Endothelial cell of hepatic sinusoid (primary cell): ENCODE results near the gene CHD6.

Experiments
- in situ Hi-C: cut with HindIII; loops from 2 replicates; pipeline ENCODE4 v1.10.0; 2017; ENCODE audit warnings: low sequenced_read_pairs

Gene CHD6

DNA sequence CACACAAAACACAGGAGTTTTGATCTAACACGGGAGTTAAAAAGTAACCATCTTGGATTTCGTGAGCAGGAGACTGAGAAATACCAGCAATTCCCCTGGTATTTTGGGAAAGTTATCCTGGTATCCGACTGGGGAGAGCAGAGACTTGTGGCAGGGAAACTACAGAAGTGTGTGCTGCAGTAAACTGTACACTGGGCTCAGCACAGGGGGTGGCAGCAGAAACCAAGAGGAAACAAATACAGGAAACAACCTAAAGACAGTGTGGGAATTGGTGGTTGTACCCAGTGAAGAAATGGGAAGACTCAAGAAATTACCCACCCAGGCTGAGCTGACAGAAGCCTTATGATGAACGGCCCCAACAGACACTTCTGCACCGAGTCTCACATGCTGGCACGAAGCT is 109.8 kb downstream of the CHD6 start:
- in situ Hi-C loops = no loop called here

GRCh38 chr20:41507851-41508250 is 110.3 kb downstream of the CHD6 start:
- in situ Hi-C loops = no loop called here

- in situ Hi-C loops = no loop called here
These were observed 110.7 kb downstream of the CHD6 start for GRCh38 chr20:41507436-41507835.

- in situ Hi-C loops = no loop called here
These were observed 111.8 kb downstream of the CHD6 start for GRCh38 chr20:41506192-41506915.

DNA sequence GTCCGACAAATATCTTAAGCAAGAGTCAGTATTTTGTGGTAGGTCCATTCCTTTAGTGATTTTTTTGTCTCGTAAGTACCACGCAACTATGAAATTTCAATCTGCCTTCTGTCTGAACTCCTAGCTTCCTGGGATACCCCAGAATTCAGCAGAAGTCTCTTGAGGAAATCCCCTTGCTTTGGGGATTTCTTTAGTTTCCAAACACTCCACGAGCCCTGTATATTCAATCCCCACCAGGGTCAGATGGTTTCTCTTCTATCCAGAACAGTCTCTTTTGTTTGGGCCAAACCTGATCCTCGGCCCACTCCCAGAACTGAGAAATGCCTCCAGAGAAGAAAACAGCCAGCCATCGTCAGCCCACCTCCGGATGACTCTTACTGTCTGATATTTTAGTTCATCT is 113.0 kb downstream of the CHD6 start:
- in situ Hi-C loops = no loop called here

GRCh38 chr20:41501376-41501775 is 116.8 kb downstream of the CHD6 start:
- in situ Hi-C loops = no loop called here

DNA sequence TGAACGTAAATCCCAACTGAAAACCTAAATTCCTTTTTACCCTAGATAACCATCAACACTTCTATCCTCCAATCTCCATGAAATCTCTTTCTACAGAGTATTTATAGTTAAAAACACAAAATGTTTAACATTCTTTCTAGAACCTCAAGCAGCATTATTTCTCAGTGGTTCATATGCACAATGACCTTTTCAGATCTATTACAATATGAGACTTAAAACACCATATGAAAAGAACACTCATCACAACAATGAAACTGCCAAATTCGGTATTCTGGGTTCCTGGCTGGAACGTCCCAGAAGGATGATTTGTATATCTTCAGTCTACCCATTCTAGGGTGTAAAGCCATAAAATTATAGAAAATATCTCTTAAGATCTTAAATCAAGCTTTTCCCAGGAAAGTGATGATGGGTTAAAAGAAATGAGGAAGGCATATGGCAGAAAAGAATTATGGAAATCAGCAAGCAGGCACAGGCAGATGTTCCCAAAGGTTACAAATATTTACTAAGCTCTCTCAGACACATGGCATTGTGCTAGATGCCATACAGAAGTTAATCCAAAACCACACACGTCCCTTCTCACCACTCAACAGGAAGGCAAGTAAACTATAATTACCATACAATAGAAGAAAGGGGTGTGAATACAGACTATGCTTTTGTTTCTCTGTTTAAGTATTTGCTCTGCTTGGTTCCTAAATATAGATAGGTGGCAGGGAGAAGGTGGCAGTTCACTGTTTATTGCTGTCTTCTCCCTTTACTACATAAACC is 118.0 kb downstream of the CHD6 start:
- in situ Hi-C loops = no loop called here

DNA sequence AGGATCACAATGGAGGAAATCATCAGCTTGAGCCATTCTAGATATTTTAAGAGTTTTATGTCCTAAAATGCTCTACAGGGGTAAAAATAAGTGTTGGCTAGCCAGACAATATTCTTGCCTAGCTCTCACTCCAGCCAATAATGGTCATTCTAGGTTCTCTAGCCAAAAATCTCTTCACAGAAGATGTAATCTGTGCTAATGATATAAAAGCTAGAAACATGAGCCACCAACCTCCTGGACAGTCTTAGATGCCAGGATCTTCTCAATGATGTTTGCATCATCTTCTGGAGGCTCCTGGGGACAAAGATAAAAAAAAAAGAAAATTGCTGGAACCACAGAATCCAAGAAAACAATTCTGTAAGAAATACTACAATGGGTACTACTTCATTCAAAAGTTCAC is 119.1 kb downstream of the CHD6 start:
- in situ Hi-C loops = no loop called here

DNA sequence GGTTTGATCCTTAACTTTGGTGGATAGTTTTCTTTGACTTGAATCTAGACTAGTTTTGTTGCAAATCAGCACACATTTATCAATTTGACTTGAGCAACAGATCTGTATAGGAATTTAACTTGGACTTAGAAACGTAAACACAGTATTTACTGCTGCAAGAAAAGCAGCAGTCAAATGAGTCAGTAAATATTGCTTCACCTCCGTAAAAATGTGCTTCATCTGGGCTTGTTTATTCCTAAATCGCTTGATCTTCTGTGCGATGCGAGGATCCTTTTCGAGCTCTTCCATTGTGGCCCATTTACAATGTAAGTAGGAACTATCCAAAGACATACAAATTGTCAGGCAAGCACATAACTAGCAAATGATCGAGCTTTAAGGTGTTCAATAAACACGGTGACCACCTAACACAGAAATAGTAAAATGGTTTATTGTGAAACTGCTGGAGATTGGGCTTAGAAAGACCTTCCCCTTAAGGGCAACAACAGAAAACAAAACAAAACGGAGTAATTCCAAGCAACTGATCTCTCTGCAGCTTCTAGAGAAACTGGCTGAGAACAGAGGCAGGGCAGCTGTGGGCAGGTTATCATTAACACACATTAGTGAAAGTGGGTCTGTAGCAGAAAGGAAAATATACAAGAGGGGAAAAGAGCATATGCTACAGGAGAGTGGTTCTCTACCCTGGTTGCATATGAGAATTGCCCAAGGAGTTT is 120.8 kb downstream of the CHD6 start:
- in situ Hi-C loops = no loop called here

DNA sequence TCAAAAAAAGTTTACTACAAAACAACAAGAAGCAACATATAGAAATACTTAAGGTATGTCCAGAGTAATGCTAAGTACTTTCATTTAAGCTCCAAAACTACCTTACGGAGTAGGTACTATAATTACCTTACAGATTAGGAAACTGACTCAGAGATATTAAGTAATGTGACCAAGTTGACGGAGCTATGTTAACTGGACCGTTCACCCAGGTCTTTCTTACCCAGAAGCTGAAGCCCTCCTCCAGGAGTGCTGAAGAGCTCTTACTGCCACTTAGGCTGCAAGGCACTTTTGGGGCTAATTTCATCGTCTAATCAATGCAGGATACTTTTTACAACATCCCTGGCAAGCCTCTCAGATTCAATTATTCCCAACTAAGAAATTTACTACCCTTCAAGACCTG is 123.7 kb downstream of the CHD6 start:
- in situ Hi-C loops = no loop called here

GRCh38 chr20:41483553-41483930 is 134.6 kb downstream of the CHD6 start:
- in situ Hi-C loops = no loop called here

DNA sequence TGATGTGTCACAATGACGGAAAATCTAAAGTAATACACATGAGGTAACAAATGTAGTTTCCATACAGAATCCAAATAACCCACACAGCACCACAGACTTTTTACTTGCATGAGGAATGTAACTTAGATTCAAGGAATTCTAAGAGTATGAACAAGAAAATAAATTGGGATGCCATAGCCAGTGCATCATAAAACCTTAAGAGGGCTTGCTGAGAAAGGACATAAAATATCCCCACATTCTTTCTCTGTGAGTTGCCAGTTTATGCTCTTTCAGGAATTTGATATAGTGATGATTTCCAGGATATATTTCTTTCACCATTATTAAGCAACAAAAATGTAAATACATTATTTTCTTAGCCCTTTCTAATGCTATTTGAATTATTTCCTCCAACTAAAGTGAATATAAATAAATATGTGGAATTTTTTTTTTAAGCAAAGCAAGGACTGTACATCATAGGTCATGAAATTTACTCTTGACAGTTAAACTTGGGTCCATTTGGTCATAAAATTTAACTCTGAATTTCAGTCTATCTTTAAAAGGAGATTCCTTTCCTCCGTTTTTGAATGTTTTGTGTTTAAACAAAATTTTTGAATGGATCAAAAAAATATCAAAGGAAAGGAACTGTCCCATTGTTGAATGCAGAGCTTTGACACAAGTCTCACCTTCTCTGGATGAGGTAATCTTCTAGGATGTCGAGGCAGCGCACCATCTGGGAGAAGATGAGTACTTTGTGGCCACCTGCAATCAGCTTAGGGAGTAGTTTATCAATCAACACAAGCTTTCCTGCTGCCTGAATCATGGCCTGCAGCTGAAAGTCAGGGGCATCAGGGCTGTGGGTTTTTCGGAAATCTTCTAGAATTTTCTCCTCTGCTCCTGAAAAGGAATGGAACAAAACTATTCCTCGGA is 135.3 kb downstream of the CHD6 start:
- in situ Hi-C loops = no loop called here

DNA sequence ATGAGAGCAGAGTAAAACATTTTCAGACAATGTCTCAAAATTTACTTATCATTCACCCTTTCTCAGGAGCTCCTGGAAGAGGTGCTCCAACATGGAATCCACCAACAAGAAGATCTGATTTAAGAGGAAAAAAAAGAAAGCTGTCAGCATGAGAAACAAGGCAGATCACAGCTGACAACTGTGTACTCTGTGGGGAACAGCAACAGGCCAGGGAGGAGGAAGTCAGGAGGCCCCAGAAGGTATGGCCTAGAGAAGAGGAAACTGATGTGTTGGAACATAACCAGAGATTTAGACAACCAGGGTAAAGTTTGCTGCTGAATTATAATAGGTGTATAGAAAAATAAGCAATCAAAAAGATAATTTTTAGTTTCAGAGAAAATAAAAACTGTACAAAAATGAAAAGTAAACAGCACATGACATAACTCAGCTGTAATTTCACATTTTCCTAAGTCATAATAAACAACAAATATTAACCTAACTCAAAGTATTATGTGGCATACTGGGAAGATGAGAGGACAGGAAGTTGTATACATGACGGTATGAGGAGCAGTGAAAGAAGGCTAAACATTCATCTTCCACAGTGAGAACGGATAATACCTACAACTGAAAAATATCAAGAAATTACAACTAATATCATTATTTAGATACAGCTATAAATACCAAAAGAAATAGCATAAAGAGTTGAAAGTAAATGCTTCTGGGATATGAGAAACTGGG is 138.0 kb downstream of the CHD6 start:
- in situ Hi-C loops = no loop called here

- in situ Hi-C loops = no loop called here
These were observed 139.1 kb downstream of the CHD6 start for GRCh38 chr20:41479113-41479512.

- in situ Hi-C loops = no loop called here
These were observed 140.2 kb downstream of the CHD6 start for GRCh38 chr20:41478026-41478425.

GRCh38 chr20:41476446-41476845 is 141.7 kb downstream of the CHD6 start:
- in situ Hi-C loops = no loop called here

DNA sequence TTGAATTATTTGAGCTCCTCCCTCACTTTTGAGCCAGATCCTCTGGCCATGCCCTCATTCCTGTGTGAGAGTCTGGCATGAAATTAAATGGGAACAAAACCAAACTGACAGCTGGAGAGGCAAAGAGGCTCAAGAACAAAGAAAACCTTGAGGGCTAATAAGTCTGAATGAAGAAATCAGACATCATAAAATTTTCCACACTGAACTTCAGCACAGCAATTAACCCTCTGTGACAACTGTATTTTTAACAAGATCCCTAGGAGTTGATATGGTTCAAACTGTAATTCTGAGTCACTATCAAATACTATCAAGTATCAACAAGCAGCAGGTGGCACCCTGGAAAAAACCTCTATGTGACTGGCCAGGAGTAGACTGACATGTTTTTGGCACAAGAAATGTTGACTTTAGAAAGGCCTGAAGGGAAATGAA is 142.2 kb downstream of the CHD6 start:
- in situ Hi-C loops = no loop called here

DNA sequence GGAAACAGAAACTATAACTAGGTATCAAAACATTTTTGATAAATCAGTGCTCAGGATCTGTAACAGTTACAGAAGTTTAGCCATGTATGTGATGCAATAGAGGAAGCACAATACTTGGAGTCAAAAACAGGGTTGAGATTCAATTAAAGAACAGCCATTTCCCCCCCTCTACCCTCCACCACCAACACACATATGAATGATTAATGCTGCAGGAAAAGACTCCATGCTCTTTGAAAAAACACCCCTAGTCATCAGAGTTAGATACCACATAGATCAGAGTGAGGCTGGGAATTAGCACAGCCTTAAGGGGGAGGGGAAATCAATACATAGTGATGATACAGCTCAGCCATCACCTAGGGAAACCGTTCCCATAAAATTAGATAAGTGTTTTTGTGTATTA is 142.7 kb downstream of the CHD6 start:
- in situ Hi-C loops = no loop called here

DNA sequence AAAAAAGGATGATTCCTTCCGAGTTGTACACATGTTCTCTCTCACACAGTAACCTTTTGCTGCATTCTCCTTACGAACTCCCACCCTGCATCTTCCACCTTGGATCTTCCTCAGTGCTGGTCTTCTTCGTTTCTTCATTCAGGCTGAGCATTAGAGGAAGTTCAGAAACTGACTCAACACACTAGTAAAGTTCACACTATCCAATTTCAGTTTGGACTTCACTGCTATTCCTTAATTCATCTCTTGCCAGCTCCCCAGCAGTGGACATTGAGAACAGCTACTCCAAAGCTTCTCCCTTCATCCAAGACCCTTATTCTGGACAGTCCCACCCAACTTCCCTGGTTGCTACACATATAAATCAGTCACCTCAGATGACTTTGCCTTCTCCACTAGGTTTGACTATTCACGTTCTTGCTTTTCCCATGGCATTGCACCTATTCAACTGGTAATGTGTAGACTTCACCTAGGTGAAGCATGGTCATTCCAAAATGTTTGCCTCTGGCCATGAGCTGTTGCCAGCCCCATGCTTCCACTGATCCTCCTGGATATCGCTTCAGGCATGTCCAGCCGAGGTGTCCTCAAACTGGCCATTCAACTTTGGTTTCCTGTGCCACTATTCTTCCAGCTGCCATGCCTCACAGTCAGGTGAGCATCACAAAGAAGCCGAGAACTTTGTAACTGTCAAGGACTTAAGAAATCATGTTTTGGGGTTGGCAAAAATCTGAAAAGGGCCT is 147.6 kb downstream of the CHD6 start:
- in situ Hi-C loops = no loop called here

- in situ Hi-C loops = no loop called here
These were observed 148.3 kb downstream of the CHD6 start for GRCh38 chr20:41469868-41470267.
